HS-27A (cell line): ENCODE data around the gene KSR2.
"Not testable (repeated sequence)": the region's sequence is repeated elsewhere in the genome, so short reads cannot be mapped to it uniquely, and the experiment has no call there.

Source experiments
- DNase-seq: peaks from one replicate; pipeline ENCODE4 v3.0.0-alpha.2; 2012; ENCODE audit warnings: low read depth, missing footprints

The KSR2 gene

DNA sequence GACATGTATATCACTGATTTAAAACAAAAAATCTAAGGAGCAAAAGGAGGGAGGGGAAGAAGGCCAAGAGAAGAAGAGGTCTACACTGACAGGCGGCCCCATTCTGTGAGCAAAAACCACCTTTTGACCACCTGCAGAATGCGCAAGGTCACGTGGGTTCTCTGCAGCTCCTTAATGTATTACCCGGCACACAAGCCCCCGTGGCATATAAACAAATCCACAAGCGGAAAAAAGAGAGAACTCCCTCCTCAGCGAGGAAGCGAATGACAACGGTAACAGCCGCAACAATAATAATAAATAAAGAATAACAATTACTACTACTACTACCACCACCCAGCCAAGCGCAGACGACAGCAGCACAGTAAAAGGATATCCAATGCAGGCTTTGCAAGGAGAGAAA, 1.3 kb downstream of the KSR2 start:
- DNase-seq, result no peak

DNA sequence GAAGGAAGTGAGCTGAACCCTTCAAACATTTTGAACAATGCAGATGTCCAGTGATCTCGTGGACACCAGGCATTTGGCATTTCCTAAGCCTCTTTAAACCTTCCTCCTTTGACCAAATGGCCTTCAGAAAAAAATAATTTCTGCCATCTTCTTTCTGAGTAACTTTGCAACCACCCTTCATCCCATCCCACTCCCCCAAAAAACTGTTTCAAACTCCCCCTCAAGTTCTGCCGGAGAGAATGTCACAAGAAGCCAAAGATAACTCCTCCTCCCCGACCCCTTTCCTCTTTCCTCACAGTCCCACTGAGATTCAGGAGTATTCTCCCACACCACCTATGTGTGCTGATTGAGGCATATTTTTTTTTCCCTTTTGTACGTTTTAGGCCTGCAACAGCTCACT, 1.7 kb downstream of the KSR2 start:
- no peak for DNase-seq

DNA sequence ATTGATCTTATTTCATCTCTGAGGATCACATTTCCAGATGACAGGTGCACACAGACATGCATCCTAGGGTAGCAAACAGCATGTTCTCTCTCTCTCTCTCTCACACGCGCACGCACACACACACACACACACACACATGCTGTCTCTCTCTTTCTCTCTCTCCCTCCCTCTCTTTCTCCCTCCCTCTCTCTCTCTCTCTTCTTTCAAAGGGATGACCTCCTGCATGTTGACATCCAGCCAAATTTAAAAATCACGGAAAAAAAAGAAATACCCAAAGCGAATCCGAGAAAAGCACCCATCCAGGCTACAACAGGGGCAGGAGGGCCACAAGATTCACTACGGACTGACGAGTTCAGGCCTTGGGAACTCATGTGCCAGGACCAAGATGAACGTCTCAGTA, 2.3 kb downstream of the KSR2 start:
- no peak for DNase-seq

DNA sequence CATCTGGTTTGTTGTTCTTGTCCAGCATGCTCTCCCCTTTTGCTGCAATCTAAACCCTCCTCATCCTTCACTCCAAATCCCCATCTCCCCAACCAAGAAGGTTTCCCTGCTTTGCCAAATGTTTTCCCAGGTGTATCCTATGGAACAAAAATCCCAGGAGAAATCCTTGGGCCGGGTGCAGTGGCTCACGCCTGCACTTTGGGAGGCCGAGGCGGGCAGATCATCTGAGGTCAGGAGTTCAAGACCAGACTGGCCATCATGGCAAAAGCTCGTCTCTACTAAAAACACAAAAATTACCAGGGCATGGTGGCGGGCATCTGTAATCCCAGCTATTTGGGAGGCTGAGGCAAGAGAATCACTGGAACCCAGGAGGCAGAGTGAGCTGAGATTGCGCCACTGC, 5.0 kb downstream of the KSR2 start:
- DNase-seq, result no peak

DNA sequence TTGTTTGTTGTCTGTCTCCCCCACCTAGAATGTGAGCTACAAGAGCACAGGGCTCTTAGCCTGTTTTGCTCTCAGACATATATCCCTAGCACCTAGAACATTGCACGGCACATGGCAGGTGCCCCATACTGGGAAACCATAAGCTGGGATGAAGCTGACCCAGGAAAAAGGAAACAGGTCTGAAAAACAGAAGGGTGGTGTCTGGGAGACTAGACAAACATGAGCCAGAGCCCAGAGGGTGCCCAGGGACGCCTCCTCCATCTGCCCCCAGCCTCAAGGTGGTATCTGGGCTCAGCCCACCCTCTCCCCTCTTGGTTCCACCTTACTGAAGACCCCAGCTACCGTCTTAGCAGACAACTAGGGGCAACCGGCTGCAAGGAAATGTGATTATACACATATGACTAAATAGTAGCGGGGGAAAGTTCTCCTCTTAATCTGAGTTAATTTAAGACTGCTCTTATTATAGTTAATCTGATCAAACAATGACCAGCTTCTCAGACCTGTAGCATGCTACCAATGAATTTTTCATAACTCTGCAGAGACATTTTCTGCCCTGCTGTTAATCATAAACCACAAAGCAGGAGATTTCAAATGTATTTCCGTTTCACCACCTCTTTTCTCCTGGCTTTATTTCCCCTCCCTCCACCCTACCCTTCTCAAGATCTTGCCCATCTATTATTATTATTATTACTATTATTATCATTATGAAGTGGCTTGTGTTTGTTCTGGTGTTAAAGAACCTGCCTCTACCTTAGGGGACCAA, 31.9 kb downstream of the KSR2 start:
- DNase-seq, result no peak

DNA sequence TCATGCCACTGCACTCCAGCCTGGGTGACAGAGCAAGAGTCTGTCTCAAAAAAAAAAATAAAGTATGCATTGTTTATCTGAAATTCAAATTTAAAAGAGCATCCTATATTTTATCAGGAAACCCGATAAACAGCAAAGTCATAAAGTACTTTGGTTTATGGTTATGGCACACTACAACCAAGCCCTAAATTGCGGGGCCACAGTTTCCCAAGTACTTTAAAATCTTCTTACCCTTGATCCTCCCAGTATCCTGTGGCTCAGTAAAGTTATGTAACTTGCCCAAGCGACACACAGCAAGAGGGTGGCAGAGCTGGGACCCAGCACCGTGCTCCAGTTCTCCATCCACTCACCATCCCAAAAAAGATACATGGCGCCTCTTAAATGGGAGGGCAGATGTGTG, 35.2 kb downstream of the KSR2 start:
- no peak for DNase-seq

DNA sequence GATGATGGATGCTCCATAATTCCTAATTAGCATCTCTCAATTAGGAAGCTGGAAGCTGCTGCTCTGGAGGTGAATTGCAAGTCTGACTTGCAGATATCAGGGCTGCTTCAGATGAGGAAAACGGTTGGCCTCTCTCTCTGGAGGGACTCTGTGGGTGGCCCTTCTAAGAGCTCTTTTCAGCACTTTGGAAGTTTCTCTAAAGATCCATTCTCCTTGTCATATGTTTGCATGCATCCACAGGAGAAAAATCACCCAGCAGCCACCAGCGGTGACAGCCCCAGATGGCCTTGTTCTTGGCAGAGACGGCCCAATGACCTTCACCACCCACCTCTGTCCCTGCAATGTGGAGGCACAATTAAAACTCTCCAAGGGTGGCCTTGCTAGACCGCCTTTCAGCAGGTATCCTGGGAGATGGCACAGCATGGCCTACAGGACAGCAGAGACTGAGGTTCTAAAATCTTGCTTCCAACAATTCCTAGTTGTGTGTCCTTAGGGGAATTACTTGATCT, 42.3 kb downstream of the KSR2 start:
- no peak for DNase-seq

DNA sequence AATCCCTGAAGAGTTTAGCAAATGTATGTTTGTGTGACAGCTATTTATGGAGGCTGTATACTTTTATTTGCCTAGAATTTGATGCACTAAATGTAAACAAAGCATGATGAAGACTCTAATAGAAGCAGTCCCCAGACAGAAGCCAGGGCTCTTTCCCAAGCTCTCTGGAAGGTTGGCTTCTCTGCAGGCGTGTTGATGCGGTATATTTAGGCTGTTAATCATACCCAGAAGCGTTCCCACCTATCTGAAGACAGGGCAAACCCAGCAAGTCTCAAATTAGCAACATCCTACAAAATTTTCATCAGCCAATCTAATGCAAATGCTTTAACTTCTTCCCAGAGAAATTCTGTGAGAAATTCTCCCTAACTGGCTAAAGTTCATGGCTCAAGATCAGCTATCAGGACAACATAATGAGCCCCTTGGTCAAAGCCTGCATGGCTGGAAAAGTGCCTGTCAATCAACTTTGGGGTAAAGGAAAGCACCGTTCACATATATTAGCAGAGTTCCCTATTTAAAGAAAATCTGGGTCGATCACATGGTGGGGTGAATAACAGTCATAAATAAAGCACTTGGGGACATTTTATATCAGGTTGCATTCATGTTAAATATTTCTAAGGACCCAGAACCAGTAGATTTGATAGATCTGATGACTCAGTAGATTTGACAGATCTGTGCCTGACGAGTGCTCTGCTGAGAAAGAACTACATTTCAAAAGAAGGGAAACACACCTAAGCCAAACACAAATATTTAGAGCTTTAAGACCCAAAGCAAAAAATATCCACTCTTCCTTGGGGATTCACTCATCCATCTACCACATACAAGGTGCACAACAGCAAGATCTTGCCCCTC, 46.6 kb downstream of the KSR2 start:
- DNase-seq, result no peak

DNA sequence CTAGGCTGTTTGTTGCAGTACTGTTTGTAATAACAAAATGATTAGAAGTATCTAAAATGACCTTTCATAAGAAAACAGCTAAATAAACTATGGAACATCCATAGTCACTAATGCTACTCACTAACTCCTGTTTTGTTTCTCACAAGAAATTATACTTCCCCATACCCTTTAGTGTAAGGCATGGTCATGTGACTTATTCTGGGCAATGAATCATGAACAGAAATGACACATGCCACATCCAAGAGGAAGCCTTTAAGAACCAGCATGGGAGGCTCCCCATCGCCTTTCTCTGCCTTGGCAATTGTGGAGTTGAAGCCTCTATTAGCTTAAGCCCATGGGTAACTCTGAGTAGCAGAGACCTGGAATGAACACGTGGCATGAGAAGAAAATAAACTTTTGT, 49.3 kb downstream of the KSR2 start:
- DNase-seq, result no peak

DNA sequence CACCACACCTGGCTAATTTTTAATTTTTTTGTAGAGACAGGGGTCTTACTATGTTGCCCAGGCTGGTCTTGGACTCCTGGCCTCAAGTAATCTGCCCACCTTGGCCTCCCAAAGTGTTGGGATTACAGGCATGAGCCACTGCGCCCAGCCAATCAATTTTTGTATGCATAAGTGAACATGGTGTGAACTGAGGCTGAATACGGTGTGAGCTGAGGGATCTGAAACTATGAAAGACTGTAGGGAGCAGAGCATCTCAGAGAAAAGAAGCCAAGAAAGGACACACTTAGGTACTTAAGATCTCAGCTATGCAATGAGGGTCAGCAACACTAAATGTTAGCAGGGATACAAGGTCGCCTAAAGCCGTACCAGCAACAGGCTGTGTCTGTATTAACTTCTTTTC, 54.1 kb downstream of the KSR2 start:
- DNase-seq, result no peak

DNA sequence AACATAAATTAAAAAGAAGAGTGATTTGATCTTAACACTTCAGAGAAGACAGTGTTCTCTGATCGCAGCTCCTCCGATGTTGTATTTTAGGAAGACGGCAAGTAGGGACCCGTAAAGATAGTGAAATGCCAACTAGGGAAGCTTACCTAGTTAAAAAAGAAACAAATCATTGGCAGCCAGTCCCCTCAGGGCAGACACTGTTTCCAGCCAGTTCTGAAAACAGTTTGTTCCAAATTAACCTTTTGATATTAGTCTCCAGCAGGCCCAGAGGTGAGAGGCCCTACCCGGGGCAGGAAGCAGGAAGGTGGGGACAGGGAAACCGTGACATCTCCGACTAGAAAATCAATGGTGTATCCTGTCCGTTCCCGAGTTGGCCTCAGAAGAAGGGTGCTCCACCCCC, 56.0 kb downstream of the KSR2 start:
- DNase-seq, result no peak

DNA sequence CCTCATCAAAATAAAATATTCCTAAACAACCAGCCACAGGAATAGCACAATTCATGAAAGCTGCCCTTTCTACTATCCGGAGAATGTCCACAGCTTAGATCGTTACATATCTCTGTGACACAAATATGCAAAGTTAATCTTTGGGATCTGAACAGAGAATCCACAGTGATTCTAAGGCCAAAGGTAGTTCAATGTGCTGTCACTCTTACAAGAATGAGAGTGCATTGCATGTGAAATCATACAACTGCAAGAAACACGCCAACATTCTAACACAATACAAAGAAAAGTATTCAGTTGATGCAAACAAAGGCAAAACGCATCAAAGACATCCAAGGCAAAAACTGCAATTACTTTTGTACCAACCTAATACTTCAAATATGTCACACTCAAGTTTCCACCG, 60.4 kb downstream of the KSR2 start:
- DNase-seq, result no peak

DNA sequence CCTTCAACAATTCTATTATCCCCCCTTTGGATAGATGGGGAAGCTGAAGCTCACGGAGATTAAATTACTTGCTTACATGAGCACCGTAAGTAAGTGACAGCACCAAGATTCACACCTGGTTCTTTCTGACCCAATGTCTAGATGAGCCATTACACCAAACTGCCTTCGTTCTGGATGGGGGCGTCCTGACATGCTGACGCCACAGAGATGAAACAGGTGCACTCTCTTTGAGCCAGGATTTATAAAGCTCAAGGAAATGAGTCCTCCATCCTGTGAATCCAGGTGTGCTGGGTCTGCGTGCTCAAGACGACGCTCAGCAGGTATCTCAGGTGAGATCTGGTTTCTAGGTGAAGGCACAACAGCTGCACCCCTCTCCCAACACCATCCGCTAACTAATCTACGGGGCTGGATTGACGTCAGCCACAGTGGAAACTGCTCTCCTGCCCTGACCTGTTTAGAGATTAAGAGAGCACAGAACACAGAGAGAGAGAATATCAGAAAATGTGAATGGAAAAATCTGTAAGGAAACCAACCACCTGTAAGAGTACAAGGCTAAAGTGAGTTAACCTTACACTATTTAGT, 61.6 kb downstream of the KSR2 start:
- DNase-seq, result no peak

DNA sequence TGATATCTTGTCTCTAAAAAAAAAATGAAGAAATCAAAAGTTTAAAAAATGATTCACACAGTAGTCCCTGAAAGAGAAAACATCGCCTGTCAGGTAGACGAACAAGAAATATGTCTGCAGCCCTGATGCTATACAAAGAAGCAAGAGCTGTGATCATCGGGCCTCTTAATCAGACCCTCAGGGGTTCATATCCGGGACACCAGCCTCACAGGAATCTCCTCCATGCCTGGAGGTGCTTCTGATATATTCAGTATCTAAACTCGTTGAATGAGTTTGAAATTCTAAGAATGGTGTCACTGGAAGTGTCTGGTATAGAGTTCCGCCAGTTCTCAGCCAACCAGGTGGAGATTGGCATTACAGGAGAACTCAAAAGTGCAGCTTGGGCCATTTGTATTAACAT, 64.7 kb downstream of the KSR2 start:
- no peak for DNase-seq

DNA sequence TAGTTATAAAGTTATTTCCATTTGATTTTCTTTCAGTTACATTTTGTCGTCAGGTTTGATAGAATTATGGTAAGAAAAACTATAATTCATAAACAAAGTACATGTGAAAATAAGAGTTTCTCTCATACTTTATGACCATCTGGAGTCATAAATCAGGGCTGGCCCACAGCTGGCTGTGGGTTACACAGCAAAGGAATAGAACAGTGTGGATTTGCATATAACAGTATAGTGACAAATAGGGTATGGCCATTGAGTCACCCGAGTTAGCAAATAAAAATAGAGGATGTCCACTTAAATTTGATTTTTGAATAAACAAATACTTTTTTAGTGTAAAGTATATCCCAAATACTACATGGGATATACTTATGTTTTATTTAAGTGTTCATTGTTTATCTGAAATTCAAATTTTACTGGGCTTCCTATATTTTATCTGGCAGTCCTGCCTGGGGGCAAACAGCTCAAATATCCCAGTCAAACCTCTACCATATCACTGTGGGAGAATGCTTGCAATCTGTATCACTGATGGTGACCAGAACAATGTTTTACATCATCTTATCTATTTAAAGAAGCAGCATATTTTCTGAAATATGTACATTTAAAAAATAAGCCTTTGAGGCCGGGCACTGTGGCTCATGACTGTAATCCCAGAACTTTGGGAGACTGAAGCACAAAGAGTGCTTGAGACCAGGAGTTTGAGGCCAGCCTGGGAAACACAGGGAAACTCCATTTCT, 65.5 kb downstream of the KSR2 start:
- DNase-seq, result no peak

DNA sequence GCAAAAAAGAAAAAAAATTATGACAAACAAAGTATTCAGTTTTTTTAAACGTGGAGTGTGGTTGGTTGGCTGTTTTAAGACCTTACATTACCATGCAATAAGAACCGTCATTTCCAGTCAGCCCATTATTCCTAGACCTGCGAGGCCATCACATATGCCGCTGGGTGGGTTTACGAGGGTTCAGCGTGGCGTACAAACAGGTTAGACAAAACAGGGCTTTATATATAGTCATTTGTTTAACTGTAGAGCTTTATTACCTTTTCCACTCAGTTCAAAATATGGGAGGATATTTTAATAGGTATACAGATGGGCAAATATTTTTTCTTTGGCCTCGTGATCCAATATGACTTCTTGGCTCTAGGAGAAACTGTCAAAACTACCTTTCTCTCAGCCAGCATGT, 67.2 kb downstream of the KSR2 start:
- no peak for DNase-seq

DNA sequence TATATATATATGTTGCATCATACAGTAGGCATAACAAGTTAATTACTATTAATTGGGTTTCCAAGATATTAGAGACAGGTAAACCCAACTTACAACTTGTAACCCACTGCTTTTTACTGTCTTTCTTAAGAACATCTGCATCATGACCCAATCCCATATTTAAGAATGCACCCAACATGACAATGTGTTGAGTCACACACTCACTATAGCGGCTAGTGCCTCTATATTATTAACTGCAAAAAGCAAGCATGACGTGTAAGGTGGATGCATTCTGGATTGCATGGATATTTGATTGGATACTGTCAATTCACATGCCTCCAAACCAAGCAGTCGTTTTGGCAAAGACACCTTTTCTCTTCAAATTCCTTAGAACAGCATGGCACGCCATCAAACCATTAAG, 68.2 kb downstream of the KSR2 start:
- peak; percentile 77 for DNase-seq

DNA sequence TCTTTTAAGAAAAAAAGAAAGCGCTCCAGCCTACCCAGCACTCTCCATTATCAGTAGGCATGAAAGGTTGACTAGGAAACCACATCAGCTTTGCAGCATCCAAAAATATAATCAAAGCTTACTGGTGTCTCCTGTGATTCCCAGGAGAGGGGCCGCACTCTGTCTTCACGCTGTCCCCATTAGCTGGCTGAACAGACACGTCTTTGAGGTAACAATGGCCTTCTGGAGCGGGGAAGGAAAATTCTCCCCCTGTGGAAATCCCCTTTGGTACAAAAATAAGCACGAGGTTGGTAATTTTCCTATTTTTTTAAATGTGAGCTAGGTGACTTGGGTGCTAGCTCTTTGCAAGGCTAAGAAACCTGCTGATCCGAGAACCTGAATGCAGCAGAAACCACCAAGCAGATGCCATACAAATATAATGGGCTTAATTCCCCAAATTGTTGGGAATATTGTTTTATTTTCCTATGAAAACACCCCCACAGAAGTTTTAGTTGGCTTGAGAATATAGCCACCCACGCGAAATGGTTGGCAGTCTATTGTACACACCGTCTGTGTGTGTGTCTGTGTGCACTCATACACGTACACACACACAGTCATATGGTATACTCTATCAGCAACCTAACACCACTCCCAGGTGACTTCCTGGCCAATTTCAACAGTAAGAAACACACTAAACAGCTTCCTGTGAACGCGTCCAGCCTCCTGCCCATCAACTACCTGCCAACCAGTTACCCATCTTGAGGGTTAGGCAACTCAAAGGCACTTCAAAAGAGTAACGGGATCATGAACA, 71.2 kb downstream of the KSR2 start:
- no peak for DNase-seq

DNA sequence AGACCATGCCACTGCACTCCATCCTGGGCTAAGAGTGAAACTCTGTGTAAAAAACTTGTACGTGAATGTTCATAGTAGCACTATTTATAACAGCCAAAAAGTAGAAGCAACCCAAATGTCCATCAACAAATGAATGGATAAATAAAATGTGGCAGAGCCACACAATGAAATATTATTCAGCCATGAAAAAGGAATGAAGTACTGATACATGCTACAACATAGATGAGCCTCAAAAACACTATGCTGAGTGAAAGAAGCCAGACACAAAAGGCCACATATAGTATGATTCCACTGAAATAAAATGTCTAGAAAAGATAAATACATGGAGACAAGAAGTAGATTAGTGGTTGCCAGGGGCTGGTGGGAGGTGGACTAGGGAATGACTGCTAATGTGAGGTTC, 72.8 kb downstream of the KSR2 start:
- no peak for DNase-seq

DNA sequence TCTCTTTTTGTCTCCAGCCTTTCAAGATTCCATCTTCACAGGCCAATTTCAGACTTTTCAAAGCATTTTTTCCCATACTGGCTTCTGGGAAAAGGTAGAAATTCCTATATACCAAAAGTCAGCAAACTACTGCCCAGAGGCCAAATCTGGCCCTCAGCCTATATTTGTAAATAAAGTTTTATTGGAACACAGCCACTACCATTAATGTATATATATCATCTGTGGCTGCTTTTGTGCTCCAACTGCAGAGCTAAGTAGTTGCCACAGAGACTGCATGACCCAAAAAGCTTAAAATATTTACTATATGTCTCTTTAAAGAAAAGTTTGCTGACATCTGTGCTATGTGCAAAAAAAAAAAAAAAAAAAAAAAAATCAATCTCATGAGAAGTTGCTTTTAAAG, 76.3 kb downstream of the KSR2 start:
- DNase-seq, result no peak

DNA sequence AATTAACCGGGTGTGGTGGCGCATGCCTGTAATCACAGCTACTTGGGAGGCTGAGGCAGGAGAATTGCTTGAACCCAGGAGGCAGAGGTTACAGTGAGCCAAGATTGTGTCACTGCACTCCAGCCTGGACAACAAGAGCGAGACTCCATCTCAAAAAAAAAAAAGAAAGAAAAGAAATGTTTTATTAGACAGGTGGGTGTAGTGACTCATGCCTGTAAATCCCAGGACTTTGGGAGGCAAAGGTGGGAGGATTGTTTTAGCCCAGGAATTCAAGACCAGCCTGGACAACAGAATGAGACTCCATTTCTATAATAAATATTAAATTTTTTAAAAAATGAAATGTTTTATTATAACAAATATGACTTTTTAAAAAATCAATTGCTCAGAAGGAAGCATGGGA, 77.5 kb downstream of the KSR2 start:
- DNase-seq, result not testable (repeated sequence)

DNA sequence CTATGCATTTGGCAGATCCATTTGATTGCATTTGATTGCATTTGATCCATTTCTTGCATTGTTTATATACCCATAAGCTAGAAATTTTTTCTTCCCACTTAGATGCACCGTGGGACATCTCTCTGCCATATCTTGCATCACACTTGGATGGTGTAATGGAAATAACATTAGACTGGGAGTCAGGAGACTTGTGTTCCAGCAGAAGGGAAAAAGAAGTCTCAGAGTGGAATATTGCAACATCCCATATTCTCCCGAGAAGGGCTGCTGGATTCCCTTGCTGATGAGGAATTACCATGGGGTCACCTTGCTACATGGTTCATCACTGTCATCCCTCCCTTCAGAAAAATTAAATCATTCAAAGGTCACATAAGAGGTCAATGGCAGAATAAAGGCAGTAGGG, 78.1 kb downstream of the KSR2 start:
- DNase-seq, result no peak
